OCI-LY3 (cell line): ENCODE measurements around the gene SMIM30.

ENCODE experiments used
- CTCF ChIP-seq: fragments of 200-600, 300-600 bp; sonication (generic); IDR thresholded peaks from 2 replicates; pipeline ENCODE4 v1.5.1; 2014; ENCODE audit warnings: antibody characterized with exemption, low read length, low read depth
- EZH2phosphoT487 ChIP-seq: fragments of 200-600 bp; shearing (Covaris generic); IDR thresholded peaks from 2 replicates; pipeline ENCODE4 v1.6.1; 2018; ENCODE audit warnings: antibody characterized with exemption, mixed run types, low read depth

GRCh38 chr7:113100121-113100603 is 18.2 kb downstream of the SMIM30 start:
- TF ChIP-seq CTCF (no peak), EZH2phosphoT487 (no peak)
